Bronchial epithelial cell (primary cell): ENCODE measurements around the gene KCNIP1. TPM values are rescaled to one million over a fixed set of nuclear protein-coding genes. Genes with fewer than 3 reads are reported as not detected.

Experiments
- DNase-seq: peaks from one replicate; pipeline ENCODE4 v3.0.0-alpha.2; 2010; ENCODE audit warnings: low read depth
- FAIRE-seq: peaks from 2 replicates; lab custom pipeline; 2011; peaks lifted over from hg19 to GRCh38; lab: Jason Lieb, UNC
- H3K27me3 ChIP-seq: 2 replicates; pipeline ENCODE4 v1.5.1; 2011; ENCODE audit warnings: low read length; ENCODE audit not compliant: control insufficient read depth, insufficient read depth
- H3K36me3 ChIP-seq: 2 replicates; pipeline ENCODE4 v1.5.1; 2011; ENCODE audit warnings: low read length; ENCODE audit not compliant: control insufficient read depth, insufficient read depth
- H3K4me3 ChIP-seq: 2 replicates; pipeline ENCODE4 v1.5.1; 2011; ENCODE audit warnings: mild to moderate bottlenecking, low read depth, low read length, control low read depth
- CTCF ChIP-seq: IDR thresholded peaks from 2 replicates; pipeline ENCODE4 v1.5.1; 2011; ENCODE audit warnings: mild to moderate bottlenecking, moderate library complexity, low read length, control low read depth, inconsistent platforms; ENCODE audit not compliant: insufficient read depth, severe bottlenecking
- total RNA-seq: library from RNA; depleted of rRNA; stranded (reverse); fragments of >200 nt; gene quantifications from 2 replicates; pipeline ENCODE4 v1.2.1, GENCODE V29; 2014

Gene KCNIP1
- total RNA-seq, 1 donor from 2014 or later = under 0.01 TPM

GRCh38 chr5:170571875-170572852 is 68.3 kb downstream of the KCNIP1 start:
- Histone ChIP-seq H3K4me3 (no peak overlapping the region), H3K36me3 (no peaks in the 10 kb centered on the region), H3K27me3 (no peaks in the 10 kb centered on the region)
- DNase-seq (peak; percentile 45), FAIRE-seq (no peak)
- no peak for TF ChIP-seq CTCF

- no peak for FAIRE-seq
Observed at GRCh38 chr5:170573114-170573513, 69.3 kb downstream of the KCNIP1 start.

GRCh38 chr5:170573660-170574059 is 69.8 kb downstream of the KCNIP1 start:
- Histone ChIP-seq H3K4me3 (no peak overlapping the region), H3K36me3 (no peaks in the 10 kb centered on the region), H3K27me3 (no peaks in the 10 kb centered on the region)
- no peak for TF ChIP-seq CTCF
- no peak for FAIRE-seq
- DNase-seq = no peak

More at GRCh38 chr5:170573114-170573513, 69.3 kb downstream of the KCNIP1 start:
- Histone ChIP-seq H3K36me3 (no peaks in the 10 kb centered on the region), H3K27me3 (no peaks in the 10 kb centered on the region), H3K4me3 (no peak overlapping the region)
- no peak for DNase-seq
- TF ChIP-seq CTCF = no peak

GRCh38 chr5:170576602-170577535 is 73.0 kb downstream of the KCNIP1 start:
- no peaks in the 10 kb centered on the region for H3K36me3 ChIP-seq
- no peak for DNase-seq
- FAIRE-seq = no peak
- no peak overlapping the region for H3K4me3 ChIP-seq
- no peak for TF ChIP-seq CTCF
- H3K27me3 ChIP-seq = no peaks in the 10 kb centered on the region

GRCh38 chr5:170579601-170580000 is 75.8 kb downstream of the KCNIP1 start:
- no peak for TF ChIP-seq CTCF
- DNase-seq (no peak), FAIRE-seq (no peak)
- Histone ChIP-seq H3K36me3 (no peaks in the 10 kb centered on the region), H3K4me3 (no peak overlapping the region), H3K27me3 (no peaks in the 10 kb centered on the region)
